ENCODE data around the gene USP49.

- TF ChIP-seq EZH2 (IDR thresholded peaks at IDR 0.05; ENCODE audit: insufficient read depth, poor library complexity, severe bottlenecking) (no peak), EZH2phosphoT487 (IDR thresholded peaks at IDR 0.05; ENCODE audit: insufficient read depth, low read depth) (no peak)
Observed at GRCh38 chr6:41791984-41792383, 103.2 kb downstream of the USP49 start.

All from GM23248 (cell line).